IPS-20b (cell line): ENCODE measurements around the gene IFITM2.
A peak's percentile ranks its signal among the peaks of the same experiment; 100 is the strongest.
"Not testable (repeated sequence)": the region's sequence is repeated elsewhere in the genome, so short reads cannot be mapped to it uniquely, and the experiment has no call there.

Experiments
- H3K27ac ChIP-seq: one replicate; pipeline ENCODE4 v1.5.1; 2013; ENCODE audit warnings: low read length
- H3K27me3 ChIP-seq: 2 replicates; pipeline ENCODE4 v1.6.1; 2013; ENCODE audit warnings: mild to moderate bottlenecking, low read length, inconsistent platforms; ENCODE audit not compliant: insufficient read depth
- H3K36me3 ChIP-seq: 2 replicates; pipeline ENCODE4 v1.6.1; 2013; ENCODE audit warnings: low read depth, mild to moderate bottlenecking, inconsistent platforms, low read length, moderate library complexity; ENCODE audit not compliant: insufficient read depth
- H3K4me1 ChIP-seq: 2 replicates; pipeline ENCODE4 v1.6.1; 2013; ENCODE audit warnings: mild to moderate bottlenecking, control low read depth, inconsistent platforms, low read length, moderate library complexity; ENCODE audit not compliant: insufficient read depth
- H3K4me3 ChIP-seq: 2 replicates; pipeline ENCODE4 v1.5.1; 2013; ENCODE audit warnings: mild to moderate bottlenecking, low read length, inconsistent platforms
- H3K9ac ChIP-seq: 2 replicates; pipeline ENCODE4 v1.6.1; 2013; ENCODE audit warnings: low read depth, mild to moderate bottlenecking, inconsistent platforms, low read length, moderate library complexity
- H3K9me3 ChIP-seq: 2 replicates; pipeline ENCODE4 v1.6.1; 2013; ENCODE audit warnings: mild to moderate bottlenecking, low read depth, low read length, inconsistent platforms; ENCODE audit not compliant: insufficient read depth

Gene IFITM2

GRCh38 chr11:307766-308708 lies at the start of gene IFITM2:
Gene IFITM2 (plus strand): TSS chr11:307816. CDS start chr11:308193, 377 bp downstream.
- not testable (repeated sequence) for H3K36me3 ChIP-seq, H3K27me3 ChIP-seq, H3K9me3 ChIP-seq, H3K27ac ChIP-seq
- Histone ChIP-seq H3K9ac (peak within 1 kb of the TSS; percentile 14; the same call in 1 of the 2 replicates), H3K4me1 (peaks cover 34% of the 10 kb centered on the region; the same call in 1 of the 2 replicates), H3K4me3 (peak within 1 kb of the TSS; percentile 61)

GRCh38 chr11:259413-259812 lies 48.2 kb upstream of the IFITM2 start:
- Histone ChIP-seq H3K27ac (no peak overlapping the region), H3K27me3 (no peaks in the 10 kb centered on the region), H3K4me3 (no peak overlapping the region), H3K4me1 (no peaks in the 10 kb centered on the region), H3K9ac (no peak overlapping the region), H3K36me3 (no peaks in the 10 kb centered on the region), H3K9me3 (no peaks in the 10 kb centered on the region; the same call in 1 of the 2 replicates)

GRCh38 chr11:261624-262023 lies 46.0 kb upstream of the IFITM2 start:
- H3K9ac ChIP-seq = no peak overlapping the region
- no peak overlapping the region for H3K27ac ChIP-seq
- H3K4me3 ChIP-seq = no peak overlapping the region
- no peaks in the 10 kb centered on the region for H3K27me3 ChIP-seq
- H3K4me1 ChIP-seq = no peaks in the 10 kb centered on the region
- H3K9me3 ChIP-seq = peaks cover 1% of the 10 kb centered on the region
- H3K36me3 ChIP-seq = no peaks in the 10 kb centered on the region

- Histone ChIP-seq H3K27ac (no peak overlapping the region), H3K9ac (no peak overlapping the region), H3K4me3 (no peak overlapping the region), H3K27me3 (0 out of 2 replicates have a peak, but pooled peaks cover 5% of the 10 kb centered on the region), H3K9me3 (peaks cover 3% of the 10 kb centered on the region), H3K4me1 (peaks cover 5% of the 10 kb centered on the region; the same call in 1 of the 2 replicates), H3K36me3 (no peaks in the 10 kb centered on the region)
Measured at GRCh38 chr11:266676-267439, 40.8 kb upstream of the IFITM2 start.

- H3K4me3 ChIP-seq = peak overlapping the region; percentile 43; the same call in 1 of the 2 replicates
- no peak overlapping the region for H3K9ac ChIP-seq
- peaks cover 3% of the 10 kb centered on the region for H3K9me3 ChIP-seq
- peaks cover 5% of the 10 kb centered on the region; the same call in 1 of the 2 replicates for H3K4me1 ChIP-seq
- no peaks in the 10 kb centered on the region for H3K36me3 ChIP-seq
- H3K27ac ChIP-seq = no peak overlapping the region
- 0 out of 2 replicates have a peak, but pooled peaks cover 5% of the 10 kb centered on the region for H3K27me3 ChIP-seq
Measured at GRCh38 chr11:267491-267994, 40.1 kb upstream of the IFITM2 start.

GRCh38 chr11:268716-269145 lies 38.9 kb upstream of the IFITM2 start:
- Histone ChIP-seq H3K9ac (peak overlapping the region; percentile 70; the same call in 1 of the 2 replicates), H3K4me3 (peak overlapping the region; percentile 55; the same call in 1 of the 2 replicates)
- not testable (repeated sequence) for H3K27ac ChIP-seq, H3K9me3 ChIP-seq, H3K4me1 ChIP-seq, H3K27me3 ChIP-seq, H3K36me3 ChIP-seq

- Histone ChIP-seq H3K36me3 (no peaks in the 10 kb centered on the region), H3K27ac (no peak overlapping the region), H3K9ac (peak overlapping the region; percentile 70; the same call in 1 of the 2 replicates), H3K27me3 (0 out of 2 replicates have a peak, but pooled peaks cover 5% of the 10 kb centered on the region), H3K9me3 (peaks cover 3% of the 10 kb centered on the region), H3K4me1 (peaks cover 5% of the 10 kb centered on the region; the same call in 1 of the 2 replicates), H3K4me3 (peak overlapping the region; percentile 55; the same call in 1 of the 2 replicates)
Measured at GRCh38 chr11:269146-269890, 38.3 kb upstream of the IFITM2 start.

- Histone ChIP-seq H3K9ac (no peak overlapping the region), H3K4me1 (peaks cover 5% of the 10 kb centered on the region; the same call in 1 of the 2 replicates), H3K27ac (no peak overlapping the region), H3K36me3 (no peaks in the 10 kb centered on the region), H3K9me3 (peaks cover 3% of the 10 kb centered on the region), H3K27me3 (0 out of 2 replicates have a peak, but pooled peaks cover 5% of the 10 kb centered on the region), H3K4me3 (no peak overlapping the region)
Measured at GRCh38 chr11:270451-271318, 36.9 kb upstream of the IFITM2 start.

GRCh38 chr11:271319-271715 lies 36.3 kb upstream of the IFITM2 start:
- H3K36me3 ChIP-seq = no peaks in the 10 kb centered on the region
- peaks cover 5% of the 10 kb centered on the region; the same call in 1 of the 2 replicates for H3K4me1 ChIP-seq
- H3K4me3 ChIP-seq = no peak overlapping the region
- peaks cover 3% of the 10 kb centered on the region for H3K9me3 ChIP-seq
- H3K27me3 ChIP-seq = 0 out of 2 replicates have a peak, but pooled peaks cover 5% of the 10 kb centered on the region
- no peak overlapping the region for H3K9ac ChIP-seq
- no peak overlapping the region for H3K27ac ChIP-seq

- Histone ChIP-seq H3K4me1 (peaks cover 5% of the 10 kb centered on the region; the same call in 1 of the 2 replicates), H3K9ac (no peak overlapping the region), H3K27ac (no peak overlapping the region), H3K4me3 (no peak overlapping the region), H3K27me3 (0 out of 2 replicates have a peak, but pooled peaks cover 5% of the 10 kb centered on the region), H3K36me3 (no peaks in the 10 kb centered on the region), H3K9me3 (no peaks in the 10 kb centered on the region)
Measured at GRCh38 chr11:272195-272930, 35.3 kb upstream of the IFITM2 start.
